ENCODE results near the gene SLC24A4. TPM values are rescaled to one million over a fixed set of nuclear protein-coding genes. Genes with fewer than 3 reads are reported as not detected.

Gene SLC24A4
- total RNA-seq, 4 donors from 2014 or later: 0.35 to 0.49 TPM; not detected in 2

- no peak for DNase-seq
- H3K27ac ChIP-seq: no peak overlapping the region
- no peaks in the 10 kb centered on the region for H3K4me1 ChIP-seq
- H3K36me3 ChIP-seq: no peaks in the 10 kb centered on the region
- H3K9me3 ChIP-seq: no peaks in the 10 kb centered on the region
- H3K4me3 ChIP-seq: no peak overlapping the region
- no peaks in the 10 kb centered on the region for H3K27me3 ChIP-seq
- intact Hi-C loops (cut with DNase I; ENCODE audit: low total_unique reads): no loop called here
- TF ChIP-seq CTCF (IDR thresholded peaks at IDR 0.05) (no peak), POLR2A (IDR thresholded peaks at IDR 0.05) (no peak)
Observed at GRCh38 chr14:92443167-92443566, 120.2 kb downstream of the SLC24A4 start.

- H3K36me3 ChIP-seq: no peaks in the 10 kb centered on the region
- no peak overlapping the region for H3K4me3 ChIP-seq
- no peaks in the 10 kb centered on the region for H3K9me3 ChIP-seq
- intact Hi-C loops (cut with DNase I; ENCODE audit: low total_unique reads): no loop called here
- TF ChIP-seq POLR2A (IDR thresholded peaks at IDR 0.05) (no peak), CTCF (IDR thresholded peaks at IDR 0.05) (no peak)
- no peak overlapping the region for H3K27ac ChIP-seq
- DNase-seq: no peak
- no peaks in the 10 kb centered on the region for H3K4me1 ChIP-seq
- no peaks in the 10 kb centered on the region for H3K27me3 ChIP-seq
Observed at GRCh38 chr14:92443741-92444140, 120.8 kb downstream of the SLC24A4 start.

- no peak overlapping the region for H3K27ac ChIP-seq
- no peaks in the 10 kb centered on the region for H3K27me3 ChIP-seq
- H3K4me3 ChIP-seq: no peak overlapping the region
- no peaks in the 10 kb centered on the region for H3K9me3 ChIP-seq
- intact Hi-C loops (cut with DNase I; ENCODE audit: low total_unique reads): no loop called here
- no peak for DNase-seq
- TF ChIP-seq CTCF (IDR thresholded peaks at IDR 0.05): no peak
- no peak for TF ChIP-seq POLR2A (IDR thresholded peaks at IDR 0.05)
- no peaks in the 10 kb centered on the region for H3K4me1 ChIP-seq
- H3K36me3 ChIP-seq: no peaks in the 10 kb centered on the region
Observed at GRCh38 chr14:92446771-92447170, 123.8 kb downstream of the SLC24A4 start.

GRCh38 chr14:92447416-92448197 is 124.6 kb downstream of the SLC24A4 start:
- no peak overlapping the region for H3K27ac ChIP-seq
- intact Hi-C loops (cut with DNase I; ENCODE audit: low total_unique reads): no loop called here
- H3K9me3 ChIP-seq: no peaks in the 10 kb centered on the region
- H3K36me3 ChIP-seq: no peaks in the 10 kb centered on the region
- H3K4me3 ChIP-seq: no peak overlapping the region
- H3K4me1 ChIP-seq: no peaks in the 10 kb centered on the region
- H3K27me3 ChIP-seq: no peaks in the 10 kb centered on the region
- DNase-seq: no peak
- TF ChIP-seq POLR2A (IDR thresholded peaks at IDR 0.05) (no peak), CTCF (IDR thresholded peaks at IDR 0.05) (no peak)

- no peaks in the 10 kb centered on the region for H3K4me1 ChIP-seq
- H3K9me3 ChIP-seq: no peaks in the 10 kb centered on the region
- DNase-seq: no peak
- H3K4me3 ChIP-seq: no peak overlapping the region
- no peak overlapping the region for H3K27ac ChIP-seq
- TF ChIP-seq POLR2A (IDR thresholded peaks at IDR 0.05) (no peak), CTCF (IDR thresholded peaks at IDR 0.05) (no peak)
- H3K27me3 ChIP-seq: no peaks in the 10 kb centered on the region
- H3K36me3 ChIP-seq: no peaks in the 10 kb centered on the region
- intact Hi-C loops (cut with DNase I; ENCODE audit: low total_unique reads): no loop called here
Observed at GRCh38 chr14:92448786-92449185, 125.8 kb downstream of the SLC24A4 start.

All from uterus (tissue), 4 donors.